ENCODE results near the gene CYTH1. TPM values are rescaled to one million over a fixed set of nuclear protein-coding genes. Genes with fewer than 3 reads are reported as not detected.

The CYTH1 gene
- polyA plus RNA-seq, 1 donor from 2014 or later: 120 TPM

DNA sequence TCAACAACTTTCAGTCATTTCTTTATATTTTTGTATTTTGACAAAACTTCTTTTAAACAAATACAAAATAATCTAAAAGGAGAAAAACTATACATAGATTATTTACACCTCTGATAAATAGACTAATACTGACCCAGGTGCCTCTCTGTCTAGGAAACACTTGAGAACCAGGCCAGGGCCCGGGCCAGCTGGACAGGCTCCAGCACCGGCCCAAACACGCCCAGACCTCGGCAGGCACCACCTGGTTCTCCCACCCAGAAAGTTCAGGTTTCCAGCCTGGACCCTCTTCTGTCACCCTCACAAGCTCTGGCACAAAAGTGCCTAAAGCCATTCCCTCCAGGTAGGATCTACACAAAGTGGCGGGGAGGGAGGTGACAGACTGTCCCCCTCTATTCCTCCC is 107.9 kb downstream of the CYTH1 start:
- Histone ChIP-seq H4K20me1 (ENCODE audit: insufficient read depth) (no peaks in the 10 kb centered on the region), H3K79me2 (replicated peaks; ENCODE audit: insufficient read depth, low read length) (no peaks in the 10 kb centered on the region), H3K9me2 (ENCODE audit: insufficient read depth, low read length) (no peaks in the 10 kb centered on the region), H2AFZ (ENCODE audit: low read depth, low read length) (no peak overlapping the region), H3K4me3 (ENCODE audit: low read length) (no peak overlapping the region), H3K27me3 (ENCODE audit: insufficient read depth, low read depth, low read length) (no peaks in the 10 kb centered on the region), H3K9me3 (ENCODE audit: low read length) (no peaks in the 10 kb centered on the region), H3K36me3 (ENCODE audit: insufficient read depth, low read length) (no peaks in the 10 kb centered on the region), H3K9ac (ENCODE audit: low read length) (no peak overlapping the region), H3K4me2 (ENCODE audit: low read length) (no peak overlapping the region), H3F3A (ENCODE audit: insufficient read depth, low read length, poor library complexity, severe bottlenecking) (no peaks in the 10 kb centered on the region), H3K27ac (ENCODE audit: low read length) (no peak overlapping the region)
- TF ChIP-seq, protein P1, sequence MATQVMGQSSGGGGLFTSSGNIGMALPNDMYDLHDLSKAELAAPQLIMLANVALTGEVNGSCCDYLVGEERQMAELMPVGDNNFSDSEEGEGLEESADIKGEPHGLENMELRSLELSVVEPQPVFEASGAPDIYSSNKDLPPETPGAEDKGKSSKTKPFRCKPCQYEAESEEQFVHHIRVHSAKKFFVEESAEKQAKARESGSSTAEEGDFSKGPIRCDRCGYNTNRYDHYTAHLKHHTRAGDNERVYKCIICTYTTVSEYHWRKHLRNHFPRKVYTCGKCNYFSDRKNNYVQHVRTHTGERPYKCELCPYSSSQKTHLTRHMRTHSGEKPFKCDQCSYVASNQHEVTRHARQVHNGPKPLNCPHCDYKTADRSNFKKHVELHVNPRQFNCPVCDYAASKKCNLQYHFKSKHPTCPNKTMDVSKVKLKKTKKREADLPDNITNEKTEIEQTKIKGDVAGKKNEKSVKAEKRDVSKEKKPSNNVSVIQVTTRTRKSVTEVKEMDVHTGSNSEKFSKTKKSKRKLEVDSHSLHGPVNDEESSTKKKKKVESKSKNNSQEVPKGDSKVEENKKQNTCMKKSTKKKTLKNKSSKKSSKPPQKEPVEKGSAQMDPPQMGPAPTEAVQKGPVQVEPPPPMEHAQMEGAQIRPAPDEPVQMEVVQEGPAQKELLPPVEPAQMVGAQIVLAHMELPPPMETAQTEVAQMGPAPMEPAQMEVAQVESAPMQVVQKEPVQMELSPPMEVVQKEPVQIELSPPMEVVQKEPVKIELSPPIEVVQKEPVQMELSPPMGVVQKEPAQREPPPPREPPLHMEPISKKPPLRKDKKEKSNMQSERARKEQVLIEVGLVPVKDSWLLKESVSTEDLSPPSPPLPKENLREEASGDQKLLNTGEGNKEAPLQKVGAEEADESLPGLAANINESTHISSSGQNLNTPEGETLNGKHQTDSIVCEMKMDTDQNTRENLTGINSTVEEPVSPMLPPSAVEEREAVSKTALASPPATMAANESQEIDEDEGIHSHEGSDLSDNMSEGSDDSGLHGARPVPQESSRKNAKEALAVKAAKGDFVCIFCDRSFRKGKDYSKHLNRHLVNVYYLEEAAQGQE (IDR thresholded peaks at IDR 0.05; ENCODE audit: borderline replicate concordance): no peak
- no peak for TF ChIP-seq POLR2AphosphoS5 (IDR thresholded peaks at IDR 0.05)
- TF ChIP-seq MXI1 (conservative IDR thresholded peaks at IDR 0.05; ENCODE audit: poor library complexity, severe bottlenecking): no peak
- TF ChIP-seq TAF1 (IDR thresholded peaks at IDR 0.05; ENCODE audit: low read depth): no peak
- TF ChIP-seq EP300 (conservative IDR thresholded peaks at IDR 0.05; ENCODE audit: poor library complexity, severe bottlenecking): no peak
- no peak for TF ChIP-seq RAD21 (conservative IDR thresholded peaks at IDR 0.05)
- TF ChIP-seq, protein P2, sequence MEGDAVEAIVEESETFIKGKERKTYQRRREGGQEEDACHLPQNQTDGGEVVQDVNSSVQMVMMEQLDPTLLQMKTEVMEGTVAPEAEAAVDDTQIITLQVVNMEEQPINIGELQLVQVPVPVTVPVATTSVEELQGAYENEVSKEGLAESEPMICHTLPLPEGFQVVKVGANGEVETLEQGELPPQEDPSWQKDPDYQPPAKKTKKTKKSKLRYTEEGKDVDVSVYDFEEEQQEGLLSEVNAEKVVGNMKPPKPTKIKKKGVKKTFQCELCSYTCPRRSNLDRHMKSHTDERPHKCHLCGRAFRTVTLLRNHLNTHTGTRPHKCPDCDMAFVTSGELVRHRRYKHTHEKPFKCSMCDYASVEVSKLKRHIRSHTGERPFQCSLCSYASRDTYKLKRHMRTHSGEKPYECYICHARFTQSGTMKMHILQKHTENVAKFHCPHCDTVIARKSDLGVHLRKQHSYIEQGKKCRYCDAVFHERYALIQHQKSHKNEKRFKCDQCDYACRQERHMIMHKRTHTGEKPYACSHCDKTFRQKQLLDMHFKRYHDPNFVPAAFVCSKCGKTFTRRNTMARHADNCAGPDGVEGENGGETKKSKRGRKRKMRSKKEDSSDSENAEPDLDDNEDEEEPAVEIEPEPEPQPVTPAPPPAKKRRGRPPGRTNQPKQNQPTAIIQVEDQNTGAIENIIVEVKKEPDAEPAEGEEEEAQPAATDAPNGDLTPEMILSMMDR (IDR thresholded peaks at IDR 0.05; ENCODE audit: poor library complexity, severe bottlenecking): no peak
- TF ChIP-seq SMC3 (conservative IDR thresholded peaks at IDR 0.05; ENCODE audit: poor library complexity): no peak
- TF ChIP-seq EZH2 (IDR thresholded peaks at IDR 0.05; ENCODE audit: borderline replicate concordance, insufficient read depth, low read length, poor library complexity, severe bottlenecking): no peak

DNA sequence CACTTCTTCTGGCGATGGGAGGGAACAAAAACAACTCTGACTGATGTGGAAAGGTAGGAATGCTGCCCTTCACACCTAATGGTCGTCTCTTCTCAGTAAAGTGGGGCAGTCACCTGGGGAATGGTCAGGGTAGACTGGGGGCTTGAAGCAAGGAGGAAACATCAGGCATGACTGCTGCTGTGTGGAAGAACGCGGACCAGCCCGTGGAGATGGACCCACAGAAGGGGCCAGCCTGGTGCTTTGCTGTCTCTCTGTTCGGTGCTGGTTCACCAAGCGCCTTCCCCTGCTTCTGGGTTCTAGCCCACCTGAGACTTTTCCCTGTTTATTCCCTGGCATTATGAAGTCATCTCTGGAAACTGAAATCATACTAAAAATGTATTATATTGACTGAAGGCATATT is 108.7 kb downstream of the CYTH1 start:
- no peak for TF ChIP-seq EP300 (conservative IDR thresholded peaks at IDR 0.05; ENCODE audit: poor library complexity, severe bottlenecking)
- TF ChIP-seq RAD21 (conservative IDR thresholded peaks at IDR 0.05): no peak
- TF ChIP-seq, protein P2 (IDR thresholded peaks at IDR 0.05; ENCODE audit: poor library complexity, severe bottlenecking): no peak
- TF ChIP-seq TAF1 (IDR thresholded peaks at IDR 0.05; ENCODE audit: low read depth): no peak
- TF ChIP-seq POLR2AphosphoS5 (IDR thresholded peaks at IDR 0.05): no peak
- TF ChIP-seq MXI1 (conservative IDR thresholded peaks at IDR 0.05; ENCODE audit: poor library complexity, severe bottlenecking): no peak
- no peak for TF ChIP-seq SMC3 (conservative IDR thresholded peaks at IDR 0.05; ENCODE audit: poor library complexity)
- TF ChIP-seq, protein P1 (IDR thresholded peaks at IDR 0.05; ENCODE audit: borderline replicate concordance): no peak
- no peak for TF ChIP-seq EZH2 (IDR thresholded peaks at IDR 0.05; ENCODE audit: borderline replicate concordance, insufficient read depth, low read length, poor library complexity, severe bottlenecking)
- Histone ChIP-seq H3K27me3 (ENCODE audit: insufficient read depth, low read depth, low read length) (no peaks in the 10 kb centered on the region), H3K4me2 (ENCODE audit: low read length) (no peak overlapping the region), H3K27ac (ENCODE audit: low read length) (no peak overlapping the region), H3K4me3 (ENCODE audit: low read length) (no peak overlapping the region), H3K9me3 (ENCODE audit: low read length) (no peaks in the 10 kb centered on the region), H3F3A (ENCODE audit: insufficient read depth, low read length, poor library complexity, severe bottlenecking) (no peaks in the 10 kb centered on the region), H3K36me3 (ENCODE audit: insufficient read depth, low read length) (no peaks in the 10 kb centered on the region), H3K79me2 (replicated peaks; ENCODE audit: insufficient read depth, low read length) (no peaks in the 10 kb centered on the region), H3K9me2 (ENCODE audit: insufficient read depth, low read length) (no peaks in the 10 kb centered on the region), H2AFZ (ENCODE audit: low read depth, low read length) (no peak overlapping the region), H3K9ac (ENCODE audit: low read length) (no peak overlapping the region), H4K20me1 (ENCODE audit: insufficient read depth) (no peaks in the 10 kb centered on the region)

Measured in neural cell (in vitro differentiated cells).